HK-2 (cell line): ENCODE measurements around the gene IMP3.

Source experiments
- DNase-seq: peaks from one replicate; pipeline ENCODE4 v3.0.0-alpha.2; 2018; ENCODE audit not compliant: unreplicated experiment

IMP3 gene

GRCh38 chr15:75620841-75621391 is 19.1 kb downstream of the IMP3 start:
- no peak for DNase-seq

- DNase-seq, result no peak
Measured at GRCh38 chr15:75620058-75620820, 19.8 kb downstream of the IMP3 start.

GRCh38 chr15:75616766-75617165 is 23.3 kb downstream of the IMP3 start:
- no peak for DNase-seq

- no peak for DNase-seq
Measured at GRCh38 chr15:75606711-75607699, 33.0 kb downstream of the IMP3 start.

GRCh38 chr15:75606026-75606425 is 34.0 kb downstream of the IMP3 start:
- no peak for DNase-seq

GRCh38 chr15:75599401-75599800 is 40.6 kb downstream of the IMP3 start:
- no peak for DNase-seq

GRCh38 chr15:75598361-75598760 is 41.7 kb downstream of the IMP3 start:
- no peak for DNase-seq

- no peak for DNase-seq
Measured at GRCh38 chr15:75597667-75598341, 42.2 kb downstream of the IMP3 start.

GRCh38 chr15:75596703-75597345 is 43.2 kb downstream of the IMP3 start:
- DNase-seq, result no peak

GRCh38 chr15:75594276-75594675 is 45.7 kb downstream of the IMP3 start:
- DNase-seq, result no peak

GRCh38 chr15:75591655-75592364 is 48.2 kb downstream of the IMP3 start:
- DNase-seq, result no peak

GRCh38 chr15:75590239-75590638 is 49.8 kb downstream of the IMP3 start:
- no peak for DNase-seq
